Trophoblast cell (in vitro differentiated cells and primary cell): ENCODE measurements around the gene CHST15.

Source experiments
- DNase-seq, 2 donors: peaks; one replicate each; pipeline ENCODE4 v3.0.0-alpha.2; 2016
- H2AFZ ChIP-seq: 2 replicates; pipeline ENCODE4 v1.6.1; 2013; ENCODE audit warnings: low read length, moderate library complexity, mild to moderate bottlenecking; ENCODE audit not compliant: insufficient read depth, poor library complexity
- H2AK5ac ChIP-seq: 2 replicates; pipeline ENCODE4 v1.6.1; 2013; ENCODE audit warnings: mild to moderate bottlenecking, low read length
- H2BK120ac ChIP-seq: 2 replicates; pipeline ENCODE4 v1.6.1; 2013; ENCODE audit warnings: low read length, mild to moderate bottlenecking, moderate library complexity; ENCODE audit not compliant: insufficient read depth, poor library complexity
- H2BK12ac ChIP-seq: 2 replicates; pipeline ENCODE4 v1.6.1; 2013; ENCODE audit warnings: mild to moderate bottlenecking, low read length, moderate library complexity
- H2BK5ac ChIP-seq: 2 replicates; pipeline ENCODE4 v1.6.1; 2013; ENCODE audit warnings: low read length, low read depth, moderate library complexity, mild to moderate bottlenecking; ENCODE audit not compliant: poor library complexity
- H3K14ac ChIP-seq: 2 replicates; pipeline ENCODE4 v1.6.1; 2013; ENCODE audit warnings: mild to moderate bottlenecking, low read length
- H3K18ac ChIP-seq: 2 replicates; pipeline ENCODE4 v1.6.1; 2013; ENCODE audit warnings: mild to moderate bottlenecking, low read length
- H3K23ac ChIP-seq: 2 replicates; pipeline ENCODE4 v1.6.1; 2013; ENCODE audit warnings: low read length
- H3K27ac ChIP-seq: 2 replicates; pipeline ENCODE4 v1.5.1; 2013; ENCODE audit warnings: low read depth, mild to moderate bottlenecking, inconsistent platforms, low read length, moderate library complexity
- H3K27me3 ChIP-seq: 2 replicates; pipeline ENCODE4 v1.6.1; 2013; ENCODE audit warnings: inconsistent platforms, mild to moderate bottlenecking, low read length, moderate library complexity; ENCODE audit not compliant: insufficient read depth
- H3K36me3 ChIP-seq, 2 experiments: 1 replicate in 1 of 2; 2 replicates in 1 of 2; pipeline ENCODE4 v1.6.1; 2013; ENCODE audit warnings: low read length in 2 of 2, mild to moderate bottlenecking in 2 of 2, moderate library complexity in 1 of 2; ENCODE audit not compliant: insufficient read depth in 2 of 2, control insufficient read depth in 1 of 2
- H3K4ac ChIP-seq: 2 replicates; pipeline ENCODE4 v1.6.1; 2013; ENCODE audit warnings: low read depth, mild to moderate bottlenecking, low read length, moderate library complexity
- H3K4me1 ChIP-seq, 2 experiments: 1 replicate in 1 of 2; 2 replicates in 1 of 2; pipeline ENCODE4 v1.6.1; 2013; ENCODE audit warnings: low read length in 2 of 2, mild to moderate bottlenecking in 2 of 2, moderate library complexity in 1 of 2; ENCODE audit not compliant: insufficient read depth in 2 of 2, control insufficient read depth in 1 of 2
- H3K4me2 ChIP-seq: 2 replicates; pipeline ENCODE4 v1.6.1; 2013; ENCODE audit warnings: inconsistent platforms, mild to moderate bottlenecking, low read length, moderate library complexity
- H3K4me3 ChIP-seq: 2 replicates; pipeline ENCODE4 v1.5.1; 2013; ENCODE audit warnings: mild to moderate bottlenecking, low read depth, low read length, inconsistent platforms
- H3K79me1 ChIP-seq: one replicate; pipeline ENCODE4 v1.6.1; 2013; ENCODE audit warnings: low read length
- H3K79me2 ChIP-seq: 2 replicates; pipeline ENCODE4 v1.6.1; 2013; ENCODE audit warnings: low read length, mild to moderate bottlenecking; ENCODE audit not compliant: control insufficient read depth, insufficient read depth, poor library complexity
- H3K9ac ChIP-seq: 2 replicates; pipeline ENCODE4 v1.6.1; 2013; ENCODE audit warnings: mild to moderate bottlenecking, low read length
- H3K9me3 ChIP-seq: 2 replicates; pipeline ENCODE4 v1.6.1; 2013; ENCODE audit warnings: low read depth, mild to moderate bottlenecking, control low read depth, inconsistent platforms, low read length; ENCODE audit not compliant: insufficient read depth
- H4K12ac ChIP-seq: 2 replicates; pipeline ENCODE4 v1.6.1; 2013; ENCODE audit warnings: low read depth, mild to moderate bottlenecking, low read length, moderate library complexity
- H4K8ac ChIP-seq: 2 replicates; pipeline ENCODE4 v1.6.1; 2013; ENCODE audit warnings: low read depth, mild to moderate bottlenecking, low read length, moderate library complexity
- H4K91ac ChIP-seq: one replicate; pipeline ENCODE4 v1.6.1; 2013; ENCODE audit warnings: low read depth, mild to moderate bottlenecking, low read length, moderate library complexity
- WGBS: extraction: QIAGEN DNeasy Blood & Tissue Kit; methylation state at CpG from one replicate; pipeline ENCODE4 v1.1.7; 2013; ENCODE audit warnings: missing lambda C conversion rate; ENCODE audit not compliant: insufficient read length, insufficient coverage; ENCODE audit errors: extremely low coverage; 5-methylcytosine and 5-hydroxymethylcytosine counted together

CHST15 gene

DNA sequence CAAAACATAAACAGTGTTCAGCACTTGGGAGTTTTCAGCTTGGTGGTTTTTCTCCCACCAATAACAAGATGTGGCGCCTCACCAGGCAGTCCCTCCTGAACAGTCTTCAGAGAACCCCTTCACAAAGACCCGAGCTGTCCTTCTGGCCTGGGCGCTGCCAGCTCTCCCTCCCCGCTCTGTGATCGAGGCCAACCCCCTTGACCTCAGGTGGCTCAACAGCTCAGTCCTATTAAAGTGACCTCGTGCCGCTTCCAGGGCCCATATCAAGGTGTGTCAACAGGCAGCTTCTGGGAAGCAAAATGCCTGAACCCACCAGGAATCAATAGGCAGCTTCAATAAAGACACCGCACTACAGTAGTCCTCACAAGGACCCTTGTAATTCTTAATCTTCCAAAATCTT lies 63.3 kb downstream of the CHST15 start:
- Histone ChIP-seq H4K12ac (no peak overlapping the region), H3K4ac (no peak overlapping the region), H3K36me3 (no peaks in the 10 kb centered on the region), H3K27me3 (no peaks in the 10 kb centered on the region), H4K91ac (no peak overlapping the region), H3K4me1 (no peaks in the 10 kb centered on the region), H3K79me1 (no peaks in the 10 kb centered on the region), H3K18ac (no peak overlapping the region), H2AK5ac (no peak overlapping the region), H2BK5ac (no peak overlapping the region), H3K9ac (no peak overlapping the region), H2BK12ac (no peak overlapping the region), H3K4me2 (no peak overlapping the region), H3K9me3 (no peaks in the 10 kb centered on the region), H3K79me2 (no peaks in the 10 kb centered on the region), H3K14ac (no peak overlapping the region), H2AFZ (no peak overlapping the region), H2BK120ac (no peak overlapping the region), H3K23ac (no peak overlapping the region), H3K4me3 (no peak overlapping the region), H4K8ac (no peak overlapping the region), H3K27ac (no peak overlapping the region)
- DNase-seq, result no peak
- WGBS, result no CpG with 5 or more reads among the region's 8 CpGs

DNA sequence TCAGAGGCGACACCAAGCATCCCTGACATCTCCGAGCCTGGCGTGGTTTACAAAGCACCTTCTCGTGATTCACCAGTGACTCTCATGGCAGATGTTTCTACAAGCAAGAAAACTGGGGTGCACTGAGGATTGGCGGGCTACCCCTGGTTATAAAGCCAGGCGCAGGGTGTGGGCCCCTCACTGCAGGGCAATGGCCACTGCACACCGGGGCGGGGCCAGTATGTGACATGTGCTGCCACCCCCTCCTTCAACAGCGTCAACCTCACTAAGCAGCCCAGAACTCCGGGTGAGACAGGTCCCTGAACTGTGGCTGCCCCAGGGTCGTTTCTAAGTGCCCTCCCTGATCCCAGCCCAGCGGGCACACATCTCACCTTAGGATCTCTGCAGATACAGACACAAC lies 63.8 kb downstream of the CHST15 start:
- H3K9me3 ChIP-seq, result no peaks in the 10 kb centered on the region
- DNase-seq, result no peak
- no peak overlapping the region for H3K4me3 ChIP-seq
- H3K9ac ChIP-seq, result no peak overlapping the region
- H3K27me3 ChIP-seq, result no peaks in the 10 kb centered on the region
- no peak overlapping the region for H2BK5ac ChIP-seq
- H3K27ac ChIP-seq, result no peak overlapping the region
- no peak overlapping the region for H3K23ac ChIP-seq
- no peak overlapping the region for H2BK120ac ChIP-seq
- H3K36me3 ChIP-seq, result no peaks in the 10 kb centered on the region
- WGBS, result no CpG with 5 or more reads among the region's 12 CpGs
- no peak overlapping the region for H4K8ac ChIP-seq
- no peaks in the 10 kb centered on the region for H3K79me2 ChIP-seq
- H4K12ac ChIP-seq, result no peak overlapping the region
- no peak overlapping the region for H3K18ac ChIP-seq
- H3K79me1 ChIP-seq, result no peaks in the 10 kb centered on the region
- no peak overlapping the region for H4K91ac ChIP-seq
- no peak overlapping the region for H2AK5ac ChIP-seq
- no peak overlapping the region for H3K14ac ChIP-seq
- no peak overlapping the region for H3K4ac ChIP-seq
- no peak overlapping the region for H2BK12ac ChIP-seq
- no peak overlapping the region for H2AFZ ChIP-seq
- H3K4me2 ChIP-seq, result no peak overlapping the region
- no peaks in the 10 kb centered on the region for H3K4me1 ChIP-seq

DNA sequence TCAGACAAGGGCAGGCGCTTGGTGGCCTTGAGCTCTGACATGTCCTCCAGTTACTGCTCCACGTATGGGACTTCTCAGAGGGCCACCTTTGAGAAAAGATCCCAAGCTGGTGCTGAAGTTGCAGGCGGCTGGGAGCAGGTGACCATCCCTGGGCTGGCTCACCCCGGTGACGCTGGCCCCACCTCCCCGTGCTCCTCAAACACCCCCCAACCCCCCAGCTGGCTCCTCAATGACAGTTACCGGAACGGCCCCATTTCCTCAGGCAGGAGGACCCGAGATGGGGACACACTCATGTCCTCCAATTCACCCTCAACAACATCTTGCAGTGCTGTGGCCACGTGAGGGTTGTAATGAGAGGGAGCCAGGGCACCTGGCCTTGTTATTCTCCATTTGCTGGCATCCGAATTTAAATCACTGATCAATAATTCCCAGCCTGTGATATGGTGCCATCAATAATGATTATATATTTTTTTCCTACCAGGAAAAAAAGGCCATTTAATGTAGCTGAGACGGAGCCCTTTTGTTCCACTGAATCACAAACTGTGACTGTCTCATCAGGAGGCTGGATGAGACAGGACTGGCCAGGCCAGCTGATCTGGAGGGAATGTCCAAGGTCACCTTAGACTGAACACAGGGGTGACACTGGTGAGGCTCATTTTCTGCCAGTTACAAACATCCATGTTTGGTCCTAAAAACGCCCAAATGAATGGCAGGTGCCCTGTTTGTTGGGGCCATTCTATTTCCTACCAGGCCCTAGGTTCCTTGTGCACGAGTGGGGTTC lies 64.5 kb downstream of the CHST15 start:
- H3K27me3 ChIP-seq, result no peaks in the 10 kb centered on the region
- H4K91ac ChIP-seq, result no peak overlapping the region
- no peak overlapping the region for H2BK5ac ChIP-seq
- no peak overlapping the region for H3K27ac ChIP-seq
- H3K36me3 ChIP-seq, result no peaks in the 10 kb centered on the region
- no peaks in the 10 kb centered on the region for H3K9me3 ChIP-seq
- no peak overlapping the region for H3K4me2 ChIP-seq
- no peak overlapping the region for H2AFZ ChIP-seq
- no peak overlapping the region for H2AK5ac ChIP-seq
- no peak for DNase-seq
- H4K8ac ChIP-seq, result no peak overlapping the region
- H3K79me1 ChIP-seq, result no peaks in the 10 kb centered on the region
- H3K14ac ChIP-seq, result no peak overlapping the region
- no peak overlapping the region for H2BK120ac ChIP-seq
- H2BK12ac ChIP-seq, result no peak overlapping the region
- H3K4ac ChIP-seq, result no peak overlapping the region
- no peaks in the 10 kb centered on the region for H3K79me2 ChIP-seq
- H3K9ac ChIP-seq, result no peak overlapping the region
- no peak overlapping the region for H4K12ac ChIP-seq
- no peak overlapping the region for H3K4me3 ChIP-seq
- no peak overlapping the region for H3K18ac ChIP-seq
- H3K4me1 ChIP-seq, result no peaks in the 10 kb centered on the region
- no peak overlapping the region for H3K23ac ChIP-seq
- no CpG with 5 or more reads among the region's 14 CpGs for WGBS

DNA sequence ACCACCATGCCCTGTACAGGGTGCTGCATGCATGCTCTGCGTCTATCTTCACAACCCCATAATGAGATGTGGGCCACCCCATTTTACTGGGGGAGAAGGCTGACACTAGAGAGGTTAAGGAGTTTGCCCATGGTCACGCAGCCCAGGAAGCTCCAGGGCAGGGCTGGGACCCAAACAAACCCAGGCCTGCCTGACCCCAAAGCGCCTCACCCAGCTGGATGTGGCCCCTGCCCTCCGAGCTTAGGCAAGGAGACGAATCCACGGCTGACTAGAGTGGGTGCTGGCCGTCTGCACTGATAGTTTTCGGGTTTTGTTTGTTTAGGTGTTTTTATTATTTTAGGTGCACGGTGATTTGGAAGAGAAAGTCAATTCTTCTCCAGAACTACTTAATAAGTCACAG lies 65.7 kb downstream of the CHST15 start:
- no peak overlapping the region for H2BK120ac ChIP-seq
- H3K27me3 ChIP-seq, result no peaks in the 10 kb centered on the region
- H3K27ac ChIP-seq, result no peak overlapping the region
- no peak overlapping the region for H2BK12ac ChIP-seq
- H3K4me1 ChIP-seq, result no peaks in the 10 kb centered on the region
- no peak overlapping the region for H3K4me2 ChIP-seq
- no peak overlapping the region for H2AK5ac ChIP-seq
- no CpG with 5 or more reads among the region's 9 CpGs for WGBS
- no peaks in the 10 kb centered on the region for H3K9me3 ChIP-seq
- H3K23ac ChIP-seq, result no peak overlapping the region
- no peak overlapping the region for H4K91ac ChIP-seq
- no peak overlapping the region for H3K18ac ChIP-seq
- no peaks in the 10 kb centered on the region for H3K36me3 ChIP-seq
- no peak overlapping the region for H4K8ac ChIP-seq
- no peak overlapping the region for H2BK5ac ChIP-seq
- H3K14ac ChIP-seq, result no peak overlapping the region
- no peak overlapping the region for H2AFZ ChIP-seq
- H3K79me2 ChIP-seq, result no peaks in the 10 kb centered on the region
- no peak overlapping the region for H4K12ac ChIP-seq
- H3K79me1 ChIP-seq, result no peaks in the 10 kb centered on the region
- no peak overlapping the region for H3K9ac ChIP-seq
- no peak overlapping the region for H3K4me3 ChIP-seq
- no peak overlapping the region for H3K4ac ChIP-seq
- DNase-seq, result no peak
